ENCODE data around the gene ZNF526.

Gene ZNF526

DNA sequence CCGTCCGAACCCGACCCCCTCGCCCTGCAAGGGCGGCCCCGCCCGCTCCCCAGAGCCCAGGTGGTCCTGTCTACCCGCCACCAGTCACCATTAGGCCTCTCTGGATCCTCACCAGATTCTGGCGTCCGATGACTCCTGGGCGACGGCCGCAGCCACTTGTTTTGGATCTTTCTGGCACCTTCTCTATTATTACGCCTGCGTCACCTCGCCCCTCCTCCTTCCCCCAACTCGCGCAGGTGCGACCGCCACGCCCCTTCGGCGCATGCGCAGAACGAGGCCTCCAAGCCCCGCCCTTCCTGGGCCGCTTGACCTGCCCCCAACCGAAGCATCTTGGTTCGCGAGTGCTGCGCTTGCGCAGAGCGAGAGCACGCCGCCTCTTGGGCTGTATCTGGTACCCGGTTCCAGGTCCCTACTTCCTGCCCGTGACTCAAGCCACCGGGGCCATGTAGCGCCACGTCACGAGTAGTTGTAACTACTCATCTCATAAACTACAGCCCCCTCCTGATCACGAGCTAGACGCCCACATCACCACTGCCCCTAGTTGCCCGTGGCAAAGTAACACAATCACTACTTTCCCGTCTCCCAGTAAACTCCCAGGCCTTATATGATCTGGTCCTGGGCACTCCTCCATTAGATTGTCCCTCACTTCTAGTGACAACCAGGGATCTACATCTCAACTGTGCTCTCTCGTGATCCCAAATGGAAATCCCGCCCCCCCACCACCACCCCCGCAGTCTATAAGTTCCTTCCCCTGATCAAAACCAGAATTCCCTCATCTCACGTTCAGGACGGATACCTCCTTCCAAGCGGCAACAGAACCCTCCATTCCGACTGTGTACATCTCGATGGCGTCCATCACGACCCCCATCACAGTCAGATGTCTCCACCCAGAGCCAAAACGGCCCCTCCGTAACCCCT lies 2.3 kb upstream of the ZNF526 start, which contains the start of gene DEDD2:
Gene DEDD2 (minus strand): TSS at position 158 of the 918 bp plus-strand sequence. CDS start 670 bp downstream, outside the sequence.
- TF ChIP-seq CTCF (IDR thresholded peaks at IDR 0.05) = no peak

GRCh38 chr19:42220751-42221097 lies 612 bp downstream of the ZNF526 start:
- TF ChIP-seq CTCF (IDR thresholded peaks at IDR 0.05) = no peak

DNA sequence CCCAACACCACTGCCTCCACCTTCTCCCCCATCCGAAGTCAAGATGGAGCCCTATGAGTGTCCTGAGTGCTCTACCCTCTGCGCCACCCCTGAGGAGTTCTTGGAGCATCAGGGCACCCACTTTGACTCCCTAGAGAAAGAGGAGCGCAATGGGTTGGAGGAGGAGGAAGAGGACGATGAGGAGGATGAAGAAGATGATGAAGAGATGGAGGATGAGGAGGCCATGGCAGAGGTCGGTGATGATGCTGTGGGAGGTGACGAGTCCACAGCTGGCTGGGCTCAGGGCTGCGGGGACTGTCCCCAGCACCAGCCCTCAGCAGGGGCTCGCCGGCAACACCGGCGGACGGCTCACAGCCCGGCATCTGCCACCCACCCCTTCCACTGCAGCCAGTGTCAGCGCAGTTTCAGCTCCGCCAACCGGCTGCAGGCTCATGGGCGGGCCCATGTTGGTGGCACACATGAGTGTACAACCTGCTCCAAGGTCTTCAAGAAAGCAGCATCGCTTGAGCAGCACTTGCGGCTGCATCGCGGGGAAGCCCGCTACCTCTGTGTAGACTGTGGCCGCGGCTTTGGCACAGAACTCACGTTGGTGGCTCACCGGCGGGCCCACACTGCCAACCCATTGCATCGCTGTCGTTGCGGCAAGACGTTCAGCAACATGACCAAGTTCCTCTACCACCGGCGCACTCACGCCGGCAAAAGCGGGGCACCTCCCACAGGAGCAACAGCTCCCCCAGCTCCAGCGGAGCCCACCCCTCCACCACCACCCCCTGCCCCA lies 5.0 kb downstream of the ZNF526 start:
- no peak for TF ChIP-seq CTCF (IDR thresholded peaks at IDR 0.05)

DNA sequence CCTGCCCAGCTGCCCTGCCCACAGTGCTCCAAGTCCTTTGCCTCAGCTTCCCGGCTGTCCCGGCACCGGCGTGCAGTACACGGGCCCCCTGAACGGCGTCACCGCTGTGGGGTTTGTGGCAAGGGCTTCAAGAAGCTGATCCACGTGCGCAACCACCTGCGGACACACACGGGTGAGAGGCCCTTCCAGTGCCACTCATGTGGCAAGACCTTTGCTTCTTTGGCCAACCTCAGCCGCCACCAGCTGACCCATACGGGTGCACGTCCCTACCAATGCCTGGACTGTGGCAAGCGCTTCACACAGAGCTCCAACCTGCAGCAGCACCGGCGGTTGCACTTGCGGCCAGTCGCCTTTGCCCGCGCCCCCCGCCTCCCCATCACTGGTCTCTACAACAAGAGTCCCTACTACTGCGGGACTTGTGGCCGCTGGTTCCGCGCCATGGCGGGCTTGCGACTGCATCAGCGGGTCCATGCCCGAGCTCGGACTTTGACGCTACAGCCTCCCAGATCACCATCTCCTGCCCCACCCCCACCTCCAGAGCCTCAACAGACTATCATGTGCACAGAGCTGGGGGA lies 5.7 kb downstream of the ZNF526 start:
- no peak for TF ChIP-seq CTCF (IDR thresholded peaks at IDR 0.05)

DNA sequence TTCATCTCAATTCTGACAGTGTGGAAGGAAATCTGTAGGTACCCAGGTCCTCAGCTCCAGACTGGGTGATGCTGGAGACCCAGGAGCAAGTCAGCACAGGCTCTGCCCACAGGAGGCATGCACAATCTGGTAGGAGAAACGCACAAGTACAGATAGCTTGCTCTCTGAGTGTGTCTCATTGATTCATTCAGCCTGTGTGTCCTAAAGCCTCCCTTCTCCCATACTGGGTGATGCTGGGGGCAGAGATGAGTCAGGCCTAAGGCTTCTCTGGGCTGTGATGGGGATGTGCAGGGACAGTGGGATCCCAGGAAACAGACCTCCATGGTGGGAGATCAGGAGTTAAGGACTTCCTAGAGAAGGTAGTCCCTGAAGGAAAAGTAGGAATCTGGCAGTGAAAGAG lies 6.8 kb downstream of the ZNF526 start:
- TF ChIP-seq CTCF (IDR thresholded peaks at IDR 0.05) = no peak

DNA sequence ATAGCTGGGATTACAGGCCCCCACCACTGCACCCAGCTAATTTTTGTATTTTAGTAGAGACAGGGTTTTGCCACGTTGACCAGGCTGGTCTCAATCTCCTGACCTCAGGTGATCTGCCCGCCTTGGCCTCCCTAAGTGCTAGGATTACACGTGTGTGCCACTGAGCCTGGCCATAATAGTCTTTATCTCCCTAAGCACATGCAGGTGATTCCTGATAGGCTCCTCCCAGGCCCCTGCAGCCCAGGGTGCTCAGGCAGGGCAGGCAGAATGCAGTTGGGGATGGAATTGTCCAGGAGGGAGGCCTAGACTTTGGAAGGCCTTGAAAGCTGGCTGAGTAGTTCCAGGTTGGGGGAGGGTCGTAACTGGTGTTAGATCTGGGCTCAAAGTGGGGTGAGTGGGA lies 8.5 kb downstream of the ZNF526 start:
- no peak for TF ChIP-seq CTCF (IDR thresholded peaks at IDR 0.05)

GRCh38 chr19:42229301-42229854 lies 9.3 kb downstream of the ZNF526 start:
- no peak for TF ChIP-seq CTCF (IDR thresholded peaks at IDR 0.05)
